ENCODE results near the gene OLFM1. TPM values are rescaled to one million over a fixed set of nuclear protein-coding genes. Genes with fewer than 3 reads are reported as not detected.

OLFM1 gene
- total and polyA plus RNA-seq, 9 of the 15 experiments (the other 6 are each of a cell fraction or from before 2014, with no cell fraction given) = not detected

DNA sequence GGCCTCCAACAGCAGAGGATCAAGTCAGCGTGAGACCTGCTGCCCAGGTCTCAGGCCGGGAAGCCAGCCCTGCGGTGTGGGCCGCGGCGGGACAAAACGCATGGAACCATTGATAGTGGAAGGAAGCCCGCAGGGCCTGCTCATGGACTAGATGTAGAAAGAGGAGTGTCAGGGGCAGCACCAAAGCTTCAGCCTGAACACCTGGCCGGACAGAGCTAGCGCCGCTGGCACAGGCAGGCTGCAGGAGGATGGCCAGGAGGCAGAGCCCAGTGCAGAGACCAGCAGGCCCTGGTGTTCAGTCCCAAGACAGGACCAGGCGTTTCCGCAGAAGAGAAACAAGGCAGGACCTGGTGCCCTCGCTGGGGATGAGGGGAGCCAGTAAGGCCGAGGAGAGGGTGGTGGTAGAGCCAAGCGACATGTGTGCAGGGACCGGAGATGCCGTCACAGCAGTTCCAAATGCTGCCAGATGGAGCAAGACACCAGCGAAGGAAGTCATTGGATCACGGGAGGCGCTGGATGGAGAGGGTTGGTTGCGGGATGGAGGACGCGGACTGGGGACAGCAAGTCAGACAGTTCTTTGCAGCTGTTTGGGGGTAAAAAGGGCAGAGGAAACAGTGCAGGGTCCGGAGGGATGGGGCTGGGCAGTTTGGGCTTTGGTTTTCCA lies 42.1 kb upstream of the OLFM1 start:
- POLR2A ChIA-PET = interaction anchor here (0.6 kb wide), 1 partner anchor 129 kb away, joined by 3 read pairs; no protein-coding TSS in a partner anchor
- in situ Hi-C loops (cut with MboI) = no loop called here
- Histone ChIP-seq H3K27me3 (ENCODE audit: control insufficient read depth in 2 of 2, insufficient read depth in 2 of 2, low read length in 2 of 2) (peaks cover 5 to 43% of the 10 kb centered on the region in 2 experiments; a peak in 3 of 5 replicates), H3K4me1 (replicated peaks in 1 of 2; ENCODE audit: control insufficient read depth in 2 of 2, insufficient read depth in 2 of 2, low read length in 2 of 2) (no peaks in the 10 kb centered on the region), H3K4me2 (ENCODE audit: insufficient read depth, low read length) (no peak overlapping the region), H4K20me1 (replicated peaks; ENCODE audit: control insufficient read depth, insufficient read depth, low read length) (no peaks in the 10 kb centered on the region; the same call in none of the 2 replicates), H3K79me2 (ENCODE audit: control insufficient read depth, insufficient read depth, low read length) (no peaks in the 10 kb centered on the region), H3K27ac (ENCODE audit: extremely low read depth, low read depth, low read length) (no peak overlapping the region), H3K36me3 (ENCODE audit: control insufficient read depth, insufficient read depth, low read length) (no peaks in the 10 kb centered on the region), H2AFZ (ENCODE audit: low read depth, low read length) (no peak overlapping the region), H3K9me3 (replicated peaks; ENCODE audit: control insufficient read depth, insufficient read depth, low read depth, low read length) (no peaks in the 10 kb centered on the region), H3K9ac (ENCODE audit: insufficient read depth in 1 of 2, low read depth in 2 of 2, low read length in 2 of 2) (no peak overlapping the region), H3K4me3 (no peak overlapping the region), H3K9me1 (ENCODE audit: control insufficient read depth, insufficient read depth, low read length) (no peaks in the 10 kb centered on the region)
- CTCF ChIA-PET (ENCODE audit: low intra/inter-chr PET ratio) = no interaction called here
- FAIRE-seq = no peak
- TF ChIP-seq ZNF224 (CRISPR knock-in tag; IDR thresholded peaks at IDR 0.05) = no peak
- TF ChIP-seq ELF1 (tag; IDR thresholded peaks at IDR 0.05) = no peak
- no peak for TF ChIP-seq ZNF212 (CRISPR knock-in tag; IDR thresholded peaks at IDR 0.05)
- no peak for TF ChIP-seq ZFP1 (CRISPR knock-in tag; IDR thresholded peaks at IDR 0.05)
- no peak for TF ChIP-seq RBFOX2 (IDR thresholded peaks at IDR 0.05; ENCODE audit: low read depth, low read length)
- TF ChIP-seq SRF (CRISPR knock-in tag; IDR thresholded peaks at IDR 0.05) = no peak
- no peak for TF ChIP-seq E2F8 (IDR thresholded peaks at IDR 0.05; ENCODE audit: low read depth, partially characterized antibody)
- TF ChIP-seq C11orf30 (IDR thresholded peaks at IDR 0.05; ENCODE audit: low read depth) = no peak
- no peak for TF ChIP-seq ILK (tag; IDR thresholded peaks at IDR 0.05; ENCODE audit: borderline replicate concordance, low read depth)
- TF ChIP-seq BRD4 (IDR thresholded peaks at IDR 0.05) = no peak
- no peak for TF ChIP-seq LARP7 (IDR thresholded peaks at IDR 0.05)
- TF ChIP-seq TAF9B (IDR thresholded peaks at IDR 0.05; ENCODE audit: partially characterized antibody) = no peak
- no peak for TF ChIP-seq BRCA1 (IDR thresholded peaks at IDR 0.05)
- no peak for TF ChIP-seq BRCA1 (CRISPR knock-in tag; IDR thresholded peaks at IDR 0.05)
- no peak for TF ChIP-seq ESRRB (CRISPR knock-in tag; IDR thresholded peaks at IDR 0.05; ENCODE audit: borderline replicate concordance)
- no peak for TF ChIP-seq ZNF76 (CRISPR knock-in tag; IDR thresholded peaks at IDR 0.05; ENCODE audit: borderline replicate concordance)
- TF ChIP-seq ZNF507 (tag; conservative IDR thresholded peaks at IDR 0.05) = no peak
- DNase-seq (ENCODE audit: extremely low read depth in 1 of 4, low spot score in 3 of 4) = no peak
- no TSS peak for BruUV-seq (replicated peaks)
- ATAC-seq = no peak
- under 1% methylated on average over 23 of the region's 25 CpGs for WGBS (ENCODE audit: insufficient coverage, low coverage, missing lambda C conversion rate)
- intact Hi-C loops (cut with micrococcal nuclease) = no loop called here

All from K562 (cell line).